CD4-positive, alpha-beta T cell (primary cell): ENCODE data around the gene PDGFA. TPM values are rescaled to one million over a fixed set of nuclear protein-coding genes. Genes with fewer than 3 reads are reported as not detected.

Source experiments
- ATAC-seq: fragments of 200-7000 bp; cut with Tn5 transposase; one replicate; pipeline ENCODE4 v1.10.0; 2022; ENCODE audit warnings: mild to moderate bottlenecking; ENCODE audit not compliant: poor library complexity
- CTCF ChIA-PET: fragments of 350-600 bp; sonication (Branson Sonifier 250); formaldehyde crosslinking; loops from one replicate; lab custom pipeline; 2021; ENCODE audit warnings: antibody characterized with exemption, inconsistent platforms; lab: Charles Lee
- POLR2A ChIA-PET: fragments of 350-600 bp; sonication (Branson Sonifier 250); formaldehyde crosslinking; loops from one replicate; lab custom pipeline; 2021; ENCODE audit warnings: antibody characterized with exemption, inconsistent platforms; lab: Charles Lee
- DNase-seq, 14 experiments: peaks; one replicate each; pipeline ENCODE4 v3.0.0-alpha.2; 2013 to 2020; ENCODE audit warnings: mixed read lengths in 2 of 14
- H3K27ac ChIP-seq, 2 donors: one replicate each; pipeline versions ENCODE4 v1.5.1 to v1.7.0; 2013; ENCODE audit warnings: low read length in 2 of 2, low read depth in 1 of 2, mild to moderate bottlenecking in 1 of 2
- H3K27me3 ChIP-seq, 2 experiments: 1 replicate in 1 of 2; 2 replicates in 1 of 2; pipeline versions ENCODE4 v1.6.1 to v1.7.0; 2013; ENCODE audit warnings: low read length in 2 of 2, control low read depth in 1 of 2, mild to moderate bottlenecking in 1 of 2, moderate library complexity in 1 of 2; ENCODE audit not compliant: insufficient read depth in 2 of 2, control insufficient read depth in 1 of 2
- H3K36me3 ChIP-seq: one replicate; pipeline ENCODE4 v1.6.1; 2013; ENCODE audit warnings: low read length, control low read depth; ENCODE audit not compliant: insufficient read depth
- H3K4me1 ChIP-seq: one replicate; pipeline ENCODE4 v1.6.1; 2013; ENCODE audit warnings: low read length, control low read depth; ENCODE audit not compliant: insufficient read depth
- H3K4me3 ChIP-seq: one replicate; pipeline ENCODE4 v1.5.1; 2013; ENCODE audit warnings: mild to moderate bottlenecking, low read length, moderate library complexity
- H3K9me3 ChIP-seq, 2 experiments: 1 replicate in 1 of 2; 2 replicates in 1 of 2; pipeline versions ENCODE4 v1.6.1 to v1.7.0; 2013; ENCODE audit warnings: low read length in 2 of 2, mild to moderate bottlenecking in 2 of 2, control low read depth in 1 of 2, moderate library complexity in 1 of 2; ENCODE audit not compliant: control insufficient read depth in 1 of 2, insufficient read depth in 1 of 2
- H3K27ac Mint-ChIP-seq: one replicate; pipeline ENCODE4 v1.8.0; 2020; ENCODE audit warnings: mixed read lengths
- H3K27me3 Mint-ChIP-seq: one replicate; pipeline ENCODE4 v1.8.0; 2021; ENCODE audit warnings: mixed read lengths
- H3K36me3 Mint-ChIP-seq: one replicate; pipeline ENCODE4 v1.8.0; 2021; ENCODE audit warnings: low read depth, mixed read lengths
- H3K4me1 Mint-ChIP-seq: one replicate; pipeline ENCODE4 v1.8.0; 2021; ENCODE audit warnings: low read depth, mixed read lengths
- H3K4me3 Mint-ChIP-seq: one replicate; pipeline ENCODE4 v1.8.0; 2020; ENCODE audit warnings: mild to moderate bottlenecking, mixed read lengths
- H3K9me3 Mint-ChIP-seq: one replicate; pipeline ENCODE4 v1.8.0; 2020; ENCODE audit warnings: mixed read lengths
- CTCF ChIP-seq: fragments of 200-600 bp; IDR thresholded peaks from one replicate; pipeline ENCODE4 v1.8.0; 2022; ENCODE audit warnings: antibody characterized with exemption, mild to moderate bottlenecking
- intact Hi-C, 2 experiments: fragments of 100-400 bp; cut with DNase I in 1 of 2; cut with micrococcal nuclease in 1 of 2; formaldehyde crosslinking; loops; one replicate each; pipeline versions ENCODE4 v1.15.1 to v1.9.0; 2023 to 2025; cut with DNase I, micrococcal nuclease
- total RNA-seq, 174 experiments: library from RNA in 2 of 174; stranded (reverse) in 2 of 174; gene quantifications; one replicate each; pipeline ENCODE4 v1.2.3 and lab custom pipeline; 2021 to 2026

Gene PDGFA
- total RNA-seq, 2 experiments from 2014 or later: 0.55 to 0.70 TPM

GRCh38 chr7:463817-464453 is 55.7 kb downstream of the PDGFA start:
- H3K27ac ChIP-seq: no peak overlapping the region
- CTCF ChIA-PET: no interaction called here
- no peak for DNase-seq
- TF ChIP-seq CTCF: no peak
- no peaks in the 10 kb centered on the region for H3K27me3 ChIP-seq
- Mint-ChIP-seq H3K27me3 (no peaks in the 10 kb centered on the region), H3K36me3 (no peaks in the 10 kb centered on the region), H3K27ac (no peak overlapping the region), H3K4me3 (no peak overlapping the region), H3K4me1 (peaks cover 12% of the 10 kb centered on the region), H3K9me3 (peaks cover 9% of the 10 kb centered on the region)
- POLR2A ChIA-PET: no interaction called here
- H3K36me3 ChIP-seq: no peaks in the 10 kb centered on the region
- intact Hi-C loops: no loop called here
- no peak for ATAC-seq
- no peaks in the 10 kb centered on the region for H3K4me1 ChIP-seq
- H3K4me3 ChIP-seq: no peak overlapping the region
- H3K9me3 ChIP-seq: peaks cover 0 to 11% of the 10 kb centered on the region in 2 experiments

GRCh38 chr7:463362-463781 is 56.3 kb downstream of the PDGFA start:
- H3K4me3 ChIP-seq: no peak overlapping the region
- POLR2A ChIA-PET: no interaction called here
- no peak overlapping the region for H3K27ac ChIP-seq
- DNase-seq (no peak), ATAC-seq (no peak)
- intact Hi-C loops: no loop called here
- no peak for TF ChIP-seq CTCF
- no peaks in the 10 kb centered on the region for H3K36me3 ChIP-seq
- H3K9me3 ChIP-seq: peaks cover 0 to 16% of the 10 kb centered on the region in 2 experiments
- Mint-ChIP-seq H3K27me3 (no peaks in the 10 kb centered on the region), H3K4me1 (peaks cover 7% of the 10 kb centered on the region), H3K4me3 (no peak overlapping the region), H3K27ac (no peak overlapping the region), H3K9me3 (peaks cover 7% of the 10 kb centered on the region), H3K36me3 (no peaks in the 10 kb centered on the region)
- no peaks in the 10 kb centered on the region for H3K27me3 ChIP-seq
- H3K4me1 ChIP-seq: no peaks in the 10 kb centered on the region
- CTCF ChIA-PET: no interaction called here

- no peak for TF ChIP-seq CTCF
- Histone ChIP-seq H3K27ac (no peak overlapping the region), H3K4me3 (no peak overlapping the region), H3K36me3 (no peaks in the 10 kb centered on the region), H3K27me3 (no peaks in the 10 kb centered on the region), H3K4me1 (no peaks in the 10 kb centered on the region), H3K9me3 (peaks cover 0 to 19% of the 10 kb centered on the region in 2 experiments)
- no peaks in the 10 kb centered on the region for H3K9me3 Mint-ChIP-seq
- ChIA-PET POLR2A (no interaction called here), CTCF (no interaction called here)
- intact Hi-C loops: no loop called here
- H3K27me3 Mint-ChIP-seq: no peaks in the 10 kb centered on the region
- H3K4me1 Mint-ChIP-seq: no peaks in the 10 kb centered on the region
- no peak overlapping the region for H3K27ac Mint-ChIP-seq
- H3K4me3 Mint-ChIP-seq: no peak overlapping the region
- DNase-seq (no peak), ATAC-seq (no peak)
- no peaks in the 10 kb centered on the region for H3K36me3 Mint-ChIP-seq
These were observed 57.2 kb downstream of the PDGFA start for GRCh38 chr7:462173-463103.
